SH-SY5Y (cell line): ENCODE data around the gene ARL2.

ENCODE experiments used
- GATA2 ChIP-seq: IDR thresholded peaks from 2 replicates; pipeline ENCODE4 v1.6.1; 2011; ENCODE audit warnings: mild to moderate bottlenecking, low read depth, low read length
- GATA3 ChIP-seq: IDR thresholded peaks from 2 replicates; pipeline ENCODE4 v1.6.1; 2011; ENCODE audit warnings: low read depth, mild to moderate bottlenecking, low read length, moderate library complexity

DNA sequence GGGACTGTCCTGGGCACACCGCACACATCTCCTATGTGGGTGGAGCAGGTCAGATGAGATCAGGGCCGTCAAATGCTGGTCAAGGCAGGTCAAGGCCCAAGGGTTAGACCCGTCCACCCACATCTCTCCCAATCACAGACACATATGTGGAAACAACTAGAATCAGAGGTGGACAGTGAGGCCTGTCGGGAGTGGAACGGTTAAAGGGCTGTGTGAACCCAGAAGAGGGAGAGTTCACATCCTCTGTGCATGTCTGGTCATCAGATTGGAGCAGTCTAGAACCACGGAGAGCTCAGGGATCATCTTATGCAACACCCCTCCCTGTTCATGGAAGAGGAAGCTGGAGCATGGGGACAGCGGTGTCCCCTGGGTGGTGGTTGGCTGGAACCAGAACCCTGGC lies 5.9 kb downstream of the ARL2 start:
- no peak for TF ChIP-seq GATA2
- no peak for TF ChIP-seq GATA3
